HG03097 (cell line): ENCODE results near the gene FYTTD1.

Experiments used
- ATAC-seq: cut with Tn5 transposase; IDR thresholded peaks from one replicate; pipeline ENCODE4 v1.9.1; 2021; ENCODE audit not compliant: unreplicated experiment, low FRiP score

The FYTTD1 gene

DNA sequence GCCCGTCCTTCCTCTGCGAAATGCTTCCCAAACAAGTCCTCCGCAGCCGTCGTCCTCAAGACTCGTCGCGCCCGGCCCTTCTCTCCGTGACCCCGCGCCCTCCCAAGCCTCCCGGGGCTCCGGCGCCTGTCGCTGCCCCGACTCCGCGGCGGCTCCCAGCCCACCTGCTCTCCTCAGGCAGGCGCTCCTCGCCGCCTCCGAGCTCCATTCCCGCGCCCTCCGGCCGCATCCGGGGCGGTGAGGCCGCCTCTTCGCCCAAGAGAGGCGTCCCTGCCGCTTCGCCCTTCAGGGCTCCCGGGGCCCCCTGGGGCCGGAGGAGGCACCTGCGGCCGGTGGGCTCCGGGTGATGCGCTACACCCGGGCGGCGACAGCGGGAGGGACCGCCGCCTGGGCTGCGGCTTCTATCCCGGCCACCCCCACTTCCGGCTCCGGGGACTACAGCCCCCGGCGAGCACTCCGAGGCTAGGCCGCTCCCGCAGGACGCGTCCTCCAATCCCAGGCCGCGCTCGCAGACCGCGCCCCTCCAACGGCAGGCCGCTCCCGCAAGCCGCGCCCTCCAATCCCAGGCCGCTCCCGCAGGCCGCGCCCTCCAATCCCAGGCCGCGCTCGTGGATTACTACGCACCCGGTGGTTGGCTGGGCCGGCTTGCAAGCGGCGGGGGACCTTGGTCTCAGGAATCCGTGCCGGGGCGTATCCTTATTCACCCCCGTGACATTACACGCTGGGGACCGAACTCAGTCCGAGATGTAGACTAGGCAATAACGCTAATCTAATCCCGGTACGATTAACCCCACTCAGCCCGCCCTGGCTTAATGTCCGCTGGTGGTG is 13.0 kb upstream of the FYTTD1 start, which contains the start of gene RUBCN:
Gene RUBCN, minus strand, starts transcription at position 414 of the 828 bp plus-strand sequence. Its CDS starts 185 bp downstream, at position 229.
- peak; percentile 80 for ATAC-seq

GRCh38 chr3:197737319-197737649 is 12.4 kb upstream of the FYTTD1 start:
- no peak for ATAC-seq

- no peak for ATAC-seq
These were observed 11.8 kb upstream of the FYTTD1 start for GRCh38 chr3:197737749-197738462.

DNA sequence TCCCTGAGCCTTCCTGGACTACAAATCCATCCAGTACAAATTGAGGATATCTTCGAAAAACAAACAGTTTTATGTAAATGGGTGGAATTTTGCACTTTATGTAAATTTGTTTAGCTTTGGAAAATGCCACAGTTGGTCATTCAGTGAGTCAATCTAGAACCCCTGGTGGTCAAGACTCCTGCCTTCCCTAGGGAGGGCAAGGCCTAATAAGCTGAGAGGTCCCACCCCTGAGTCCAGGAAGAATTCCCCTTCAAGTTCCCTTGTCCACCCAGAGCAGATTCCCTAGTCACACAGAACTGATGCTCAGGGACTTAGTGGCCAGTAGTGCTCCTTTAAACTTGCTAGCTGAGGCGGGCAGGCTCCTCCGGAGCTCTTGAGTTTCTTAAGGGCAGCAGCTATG is 6.9 kb upstream of the FYTTD1 start:
- no peak for ATAC-seq

DNA sequence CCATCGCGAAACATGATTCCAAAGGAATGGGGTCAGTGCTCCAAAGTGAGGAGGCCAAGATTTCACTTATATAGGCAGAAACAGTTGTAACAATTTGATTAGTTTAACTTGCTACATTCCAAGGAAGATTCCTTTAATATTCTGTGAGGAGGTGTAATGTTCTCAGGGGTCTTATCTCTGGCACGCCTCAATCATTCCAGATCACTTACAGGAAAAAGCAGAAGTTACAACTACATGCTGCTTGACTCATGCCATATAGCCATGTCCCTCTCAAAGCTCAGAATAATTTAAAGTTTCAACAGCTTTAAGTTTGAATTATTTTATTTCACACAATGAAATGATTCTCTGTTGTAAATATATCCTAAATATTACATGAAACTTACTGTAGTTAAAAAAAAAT is 3.5 kb upstream of the FYTTD1 start:
- ATAC-seq, result no peak

GRCh38 chr3:197746801-197747237 is 2.9 kb upstream of the FYTTD1 start:
- no peak for ATAC-seq

DNA sequence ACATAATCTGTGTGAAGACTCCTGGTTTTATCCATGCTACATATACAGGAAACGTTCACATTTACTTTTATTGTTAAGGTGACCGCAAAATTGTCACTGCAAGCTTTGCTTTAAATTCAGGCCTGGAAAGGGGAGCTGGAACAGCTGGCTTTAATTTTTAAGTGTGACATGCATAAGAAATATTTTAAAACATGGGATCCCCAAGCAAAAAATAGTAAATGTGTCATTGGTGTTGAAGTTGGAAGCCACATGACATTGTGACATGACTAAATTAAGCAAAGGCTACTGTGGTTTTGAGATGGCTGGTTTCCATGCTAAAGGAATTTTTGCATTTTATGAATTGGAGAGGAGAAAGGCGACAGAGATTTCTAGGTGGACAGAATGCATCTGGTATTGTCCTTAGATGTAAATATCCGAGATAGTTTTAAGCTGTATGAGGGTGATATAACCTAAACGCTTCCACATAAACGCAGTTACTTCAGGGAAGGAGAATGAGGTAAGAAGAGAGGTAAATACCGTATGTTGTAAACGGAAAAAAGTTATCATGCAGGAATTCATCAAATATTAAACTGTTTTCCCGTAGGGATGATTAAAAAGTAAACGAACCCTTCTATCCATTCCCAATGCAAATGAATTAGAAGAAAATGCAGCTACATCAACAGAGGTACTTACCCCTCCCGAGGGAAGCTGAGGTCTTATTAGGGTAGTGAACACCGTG is 927 bp upstream of the FYTTD1 start:
- ATAC-seq, result no peak

DNA sequence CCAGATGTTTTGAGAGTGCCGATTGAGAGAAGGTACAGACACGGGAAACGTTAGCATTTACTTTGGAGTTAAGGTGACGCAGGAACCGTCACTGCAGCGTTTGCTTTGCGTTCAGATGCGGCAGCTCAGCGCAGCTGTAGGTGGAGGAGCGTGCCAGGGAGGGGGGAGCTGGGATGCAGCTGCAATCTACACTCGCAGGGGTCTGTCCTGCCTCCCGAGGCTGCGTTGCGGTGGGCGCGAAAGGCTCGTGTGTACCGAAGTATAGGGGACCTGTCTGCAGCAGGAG is 425 bp upstream of the FYTTD1 start:
- ATAC-seq, result peak; percentile 29

DNA sequence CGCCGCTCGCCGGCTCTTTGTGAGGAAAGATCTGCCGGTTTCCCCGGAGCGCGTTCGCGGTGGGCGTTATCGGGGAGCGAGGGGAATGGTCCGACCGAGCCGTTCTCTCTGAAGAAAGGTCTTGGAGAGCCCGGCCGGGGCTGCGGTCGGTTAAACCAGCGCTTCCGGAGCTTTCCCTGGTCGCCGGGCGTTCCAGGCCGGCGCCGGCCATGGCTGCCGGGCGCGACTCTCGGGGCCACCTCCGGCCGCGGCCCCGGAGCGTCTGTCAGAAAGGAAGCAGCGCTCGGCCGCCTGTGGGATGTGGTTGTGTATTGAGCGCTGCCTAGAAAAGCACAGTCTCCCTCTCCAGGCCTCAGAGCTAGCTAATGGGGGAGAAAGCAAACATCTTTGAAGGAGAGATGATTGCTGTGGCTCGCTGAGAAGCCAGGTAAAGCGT is 731 bp downstream of the FYTTD1 start:
- ATAC-seq, result peak; percentile 40

DNA sequence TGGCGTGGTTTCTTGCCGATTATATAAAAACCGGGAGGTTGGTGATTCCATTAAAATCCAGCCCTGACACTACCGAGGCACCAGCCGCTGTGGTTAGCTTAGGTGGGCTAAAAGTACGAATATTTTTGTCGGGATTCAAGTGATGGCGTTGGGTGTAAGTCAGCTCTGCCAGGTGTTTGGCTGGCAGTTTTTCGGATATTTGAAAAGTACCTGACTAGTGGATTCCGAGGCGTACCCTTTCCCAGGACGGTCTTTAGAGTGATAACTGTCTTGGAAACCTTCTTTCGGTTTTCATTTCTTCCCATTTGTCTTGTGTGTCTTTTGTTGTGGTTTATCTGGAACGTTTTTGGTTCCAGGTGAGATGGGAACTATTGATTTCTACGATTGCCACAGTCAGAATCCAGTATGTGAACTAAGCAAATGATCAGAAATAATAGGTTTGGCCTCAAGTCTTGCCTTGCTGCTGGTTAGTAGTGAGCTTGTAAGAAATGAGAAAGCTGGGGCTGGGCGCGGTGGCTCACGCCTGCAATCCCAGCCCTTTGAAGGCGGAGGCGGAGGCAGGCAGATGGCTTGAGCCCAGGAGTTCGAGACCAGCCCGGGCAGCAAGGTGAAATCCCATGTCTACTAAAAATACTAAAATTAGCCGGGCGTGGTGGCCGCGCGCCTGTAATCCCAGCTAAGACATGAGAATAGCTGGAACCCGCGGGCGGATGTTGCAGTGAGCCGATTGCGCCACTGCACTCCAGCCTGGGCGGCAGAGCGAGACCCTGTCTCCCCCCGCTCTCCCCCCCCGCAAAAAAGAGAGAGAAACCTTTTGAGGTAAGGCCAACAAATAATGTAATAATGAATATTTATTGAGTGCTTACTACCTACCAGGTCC is 1.4 kb downstream of the FYTTD1 start:
- ATAC-seq, result no peak

GRCh38 chr3:197752107-197752506 is 2.4 kb downstream of the FYTTD1 start:
- ATAC-seq, result no peak

DNA sequence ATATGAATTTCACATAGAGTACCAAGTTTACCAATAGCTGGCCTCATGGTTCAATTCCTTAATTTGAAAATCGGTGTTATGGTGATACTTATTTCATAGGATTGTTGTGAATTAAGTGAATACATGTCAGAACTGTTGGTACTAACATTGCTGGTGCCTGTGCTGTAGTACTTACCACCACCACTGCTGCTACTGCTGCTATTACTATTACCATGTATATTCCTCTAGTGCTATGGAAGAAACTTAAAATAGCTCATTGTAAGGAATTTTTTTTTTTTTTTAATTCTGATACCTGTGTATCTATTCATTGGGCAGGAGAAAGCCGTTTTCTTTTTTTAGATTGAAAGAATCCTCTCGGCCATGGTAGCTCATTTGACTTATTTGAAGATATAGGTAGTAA is 3.6 kb downstream of the FYTTD1 start:
- ATAC-seq, result no peak

DNA sequence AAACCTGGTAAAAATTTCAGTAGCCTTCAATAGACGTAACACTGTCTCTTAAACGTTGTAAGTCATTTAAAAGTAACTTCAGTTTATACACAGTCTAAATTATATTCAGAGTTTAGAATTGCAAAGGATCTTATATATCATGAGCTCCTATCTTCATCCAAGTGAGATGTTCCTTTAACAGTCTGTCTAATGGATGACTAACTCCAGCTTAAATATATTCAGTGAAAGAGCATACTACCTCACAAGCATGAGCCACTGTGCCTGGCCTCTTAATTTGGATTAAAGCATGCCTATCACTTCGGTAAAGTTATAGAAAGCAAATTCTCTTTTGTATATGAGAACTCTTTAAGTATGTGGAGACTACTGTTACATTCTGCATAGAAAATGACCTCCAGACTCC is 7.0 kb downstream of the FYTTD1 start:
- no peak for ATAC-seq

- no peak for ATAC-seq
These were observed 8.8 kb downstream of the FYTTD1 start for GRCh38 chr3:197758512-197758911.

GRCh38 chr3:197761784-197762183 is 12.1 kb downstream of the FYTTD1 start:
- no peak for ATAC-seq

DNA sequence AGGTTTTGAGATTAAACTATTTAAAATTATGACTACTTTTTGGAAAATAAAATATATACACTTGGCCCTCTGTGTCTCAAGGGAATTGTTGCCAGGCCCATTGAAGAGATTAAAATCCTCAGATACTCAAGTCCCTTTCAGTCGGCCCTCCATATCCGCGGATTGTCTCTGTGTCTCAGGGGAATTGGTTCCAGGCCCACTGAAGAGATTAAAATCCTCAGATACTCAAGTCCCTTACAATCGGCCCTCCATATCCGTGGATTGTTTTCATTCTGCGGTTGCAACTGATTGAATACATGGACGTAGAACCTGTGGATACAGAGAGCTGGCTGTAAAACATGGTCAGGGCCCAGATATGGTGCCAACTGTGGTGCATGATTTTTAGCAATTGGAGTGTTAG is 25.6 kb downstream of the FYTTD1 start:
- no peak for ATAC-seq

DNA sequence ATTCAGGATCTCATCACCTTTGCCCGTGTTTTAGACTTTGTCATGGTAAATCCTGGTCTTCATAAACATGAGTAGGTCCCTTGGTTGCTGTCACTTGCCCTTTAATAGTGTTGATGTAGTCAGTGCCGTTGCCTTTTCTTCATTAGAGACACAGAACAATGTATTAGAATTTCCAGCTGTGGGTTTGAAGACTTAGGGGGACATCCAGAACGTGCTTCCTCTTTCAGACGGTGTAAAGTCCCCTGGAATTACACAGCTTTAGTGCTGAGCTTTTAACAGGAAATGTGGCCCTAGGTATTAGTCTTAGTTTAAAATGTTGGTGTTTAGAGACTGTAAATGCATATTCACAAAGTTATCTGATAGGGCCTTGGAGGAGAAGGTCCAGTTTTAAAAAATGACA is 32.5 kb downstream of the FYTTD1 start:
- ATAC-seq, result no peak

GRCh38 chr3:197784019-197784585 is 34.4 kb downstream of the FYTTD1 start:
- no peak for ATAC-seq

DNA sequence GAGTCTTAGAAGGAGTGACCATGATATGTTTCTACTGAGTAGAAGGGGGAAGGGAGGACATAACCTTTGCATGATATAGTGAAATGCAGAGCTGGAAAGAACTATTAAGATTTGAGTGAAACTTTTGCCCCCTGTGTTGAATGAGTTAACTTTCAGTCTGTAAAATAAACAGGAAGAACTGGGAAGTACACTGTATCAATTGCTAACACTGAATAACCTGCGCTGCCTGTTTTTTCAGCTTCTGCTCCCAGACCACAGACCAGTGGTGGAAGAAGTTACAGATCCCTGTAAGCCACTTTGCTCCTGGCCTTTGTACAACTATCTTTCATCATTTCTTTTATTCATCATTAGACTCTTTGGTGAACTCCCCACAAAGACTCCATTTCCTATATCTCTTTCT is 37.7 kb downstream of the FYTTD1 start:
- ATAC-seq, result no peak

- ATAC-seq, result no peak
These were observed 39.6 kb downstream of the FYTTD1 start for GRCh38 chr3:197789309-197789708.
